ENCODE measurements around the gene PRIMPOL. TPM values are rescaled to one million over a fixed set of nuclear protein-coding genes. Genes with fewer than 3 reads are reported as not detected.

The PRIMPOL gene
- total and polyA plus RNA-seq, 5 donors from 2014 or later, result 10.1 to 20.1 (median 16.5) TPM

DNA sequence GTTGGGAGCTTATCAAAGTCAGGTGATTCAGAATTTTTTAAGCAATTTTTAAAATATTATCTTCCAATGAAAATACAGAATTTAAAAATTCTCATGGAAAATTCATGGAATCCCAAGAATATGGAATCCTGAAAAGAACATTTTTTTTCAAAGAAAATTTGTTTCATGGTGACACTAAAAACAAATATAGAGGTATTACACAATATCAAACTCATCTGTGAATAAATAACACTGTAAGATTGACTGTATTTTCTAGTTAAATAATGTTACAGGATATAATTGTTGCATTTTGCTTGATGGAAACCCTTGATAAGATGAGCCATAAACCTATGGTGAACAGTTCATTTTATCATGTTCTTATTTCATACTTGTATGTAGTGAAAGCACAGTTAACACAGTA, 11.4 kb downstream of the PRIMPOL start:
- Mint-ChIP-seq H3K27ac (no peak overlapping the region), H3K4me1 (peaks cover 0 to 5% (median 0%) of the 10 kb centered on the region in 4 donors), H3K4me3 (no peak overlapping the region), H3K36me3 (peaks cover 22% of the 10 kb centered on the region), H3K27me3 (no peaks in the 10 kb centered on the region), H3K9me3 (no peaks in the 10 kb centered on the region)
- Histone ChIP-seq H3K36me3 (ENCODE audit: control insufficient read depth, insufficient read depth, low read length) (peaks cover 6% of the 10 kb centered on the region), H3K4me1 (ENCODE audit: control insufficient read depth, insufficient read depth, low read length, poor library complexity, severe bottlenecking) (no peaks in the 10 kb centered on the region), H3K9me3 (ENCODE audit: control insufficient read depth in 2 of 2, low read length in 2 of 2) (no peaks in the 10 kb centered on the region), H3K4me3 (ENCODE audit: low read depth, low read length) (no peak overlapping the region), H3K27me3 (ENCODE audit: control insufficient read depth, insufficient read depth, low read length) (no peaks in the 10 kb centered on the region), H3K27ac (ENCODE audit: insufficient read depth, low read length, poor library complexity, severe bottlenecking) (no peak overlapping the region)
- ATAC-seq (ENCODE audit: low read depth in 2 of 2) (no peak), DNase-seq (no peak)

DNA sequence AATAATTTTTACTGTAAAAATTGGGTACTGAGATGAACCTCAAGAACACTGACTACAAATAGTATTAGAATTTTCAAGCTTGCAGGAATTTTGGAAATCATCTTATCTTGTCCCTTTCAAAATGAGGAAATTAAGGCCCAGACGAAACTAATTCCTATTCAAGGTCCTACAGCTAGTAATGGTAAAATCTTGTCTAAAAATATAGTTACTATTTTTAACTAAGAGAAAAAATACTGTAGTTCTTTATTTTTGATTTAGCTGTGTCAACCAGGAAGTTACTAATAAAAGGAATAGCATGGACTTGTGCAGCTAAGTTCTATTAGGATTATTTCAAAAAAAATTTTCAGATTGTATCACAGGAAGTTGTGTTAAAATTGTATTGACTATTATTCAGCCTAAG, 12.7 kb downstream of the PRIMPOL start:
- Mint-ChIP-seq H3K4me3 (no peak overlapping the region), H3K27ac (no peak overlapping the region), H3K27me3 (no peaks in the 10 kb centered on the region), H3K36me3 (peaks cover 25% of the 10 kb centered on the region), H3K9me3 (no peaks in the 10 kb centered on the region), H3K4me1 (peaks cover 0 to 5% (median 2%) of the 10 kb centered on the region in 4 donors)
- Histone ChIP-seq H3K4me3 (ENCODE audit: low read depth, low read length) (no peak overlapping the region), H3K27ac (ENCODE audit: insufficient read depth, low read length, poor library complexity, severe bottlenecking) (no peak overlapping the region), H3K36me3 (ENCODE audit: control insufficient read depth, insufficient read depth, low read length) (peaks cover under 1% of the 10 kb centered on the region), H3K4me1 (ENCODE audit: control insufficient read depth, insufficient read depth, low read length, poor library complexity, severe bottlenecking) (no peaks in the 10 kb centered on the region), H3K27me3 (ENCODE audit: control insufficient read depth, insufficient read depth, low read length) (no peaks in the 10 kb centered on the region), H3K9me3 (ENCODE audit: control insufficient read depth in 2 of 2, low read length in 2 of 2) (no peaks in the 10 kb centered on the region)
- ATAC-seq (ENCODE audit: low read depth in 2 of 2) (no peak), DNase-seq (no peak)

DNA sequence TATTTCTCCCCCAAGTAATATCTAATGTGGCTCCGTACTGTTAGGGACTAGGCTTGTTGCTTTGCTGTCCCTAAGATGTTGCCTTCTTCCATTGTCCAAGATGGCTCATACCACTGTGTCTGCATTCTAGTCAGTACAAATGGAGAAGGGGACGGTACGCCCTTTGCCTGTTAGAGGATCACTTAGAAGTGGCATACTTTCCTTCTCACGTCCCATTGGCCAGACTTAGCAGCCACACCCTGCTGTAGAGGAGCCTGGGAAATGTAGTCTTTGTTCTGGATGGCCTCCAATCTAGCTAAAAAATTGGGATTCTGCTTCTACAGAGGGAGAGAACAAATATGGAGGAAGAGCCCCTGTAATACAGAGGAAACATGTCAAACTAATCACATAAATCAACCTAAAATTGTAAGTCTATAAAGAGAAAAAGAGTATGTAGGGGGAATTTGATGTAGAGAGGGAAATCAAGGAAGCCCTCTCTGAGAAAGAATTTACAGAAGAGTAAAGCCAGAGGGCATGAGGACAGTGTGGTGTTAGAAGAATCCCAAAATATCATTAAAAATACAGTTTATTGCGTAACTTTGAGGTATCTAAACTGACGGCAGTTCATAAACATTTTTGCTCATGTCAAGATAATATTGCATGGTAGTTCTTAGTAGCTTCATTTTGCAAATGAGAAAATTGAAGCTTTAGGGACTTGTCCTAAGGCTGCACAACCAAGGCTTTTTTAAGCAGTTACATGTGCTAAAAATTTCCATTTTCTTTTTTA, 15.1 kb downstream of the PRIMPOL start:
- Histone ChIP-seq H3K36me3 (ENCODE audit: control insufficient read depth, insufficient read depth, low read length) (no peaks in the 10 kb centered on the region), H3K4me1 (ENCODE audit: control insufficient read depth, insufficient read depth, low read length, poor library complexity, severe bottlenecking) (peaks cover 17% of the 10 kb centered on the region), H3K4me3 (ENCODE audit: low read depth, low read length) (no peak overlapping the region), H3K27ac (ENCODE audit: insufficient read depth, low read length, poor library complexity, severe bottlenecking) (no peak overlapping the region), H3K9me3 (ENCODE audit: control insufficient read depth in 2 of 2, low read length in 2 of 2) (no peaks in the 10 kb centered on the region), H3K27me3 (ENCODE audit: control insufficient read depth, insufficient read depth, low read length) (no peaks in the 10 kb centered on the region)
- Mint-ChIP-seq H3K4me1 (peaks cover 11 to 20% (median 19%) of the 10 kb centered on the region in 4 donors), H3K27me3 (no peaks in the 10 kb centered on the region), H3K27ac (no peak overlapping the region), H3K36me3 (peaks cover 36% of the 10 kb centered on the region), H3K9me3 (no peaks in the 10 kb centered on the region), H3K4me3 (no peak overlapping the region)
- ATAC-seq (ENCODE audit: low read depth in 2 of 2) (no peak), DNase-seq (peak in 1 of 3 donors; percentile 48)

DNA sequence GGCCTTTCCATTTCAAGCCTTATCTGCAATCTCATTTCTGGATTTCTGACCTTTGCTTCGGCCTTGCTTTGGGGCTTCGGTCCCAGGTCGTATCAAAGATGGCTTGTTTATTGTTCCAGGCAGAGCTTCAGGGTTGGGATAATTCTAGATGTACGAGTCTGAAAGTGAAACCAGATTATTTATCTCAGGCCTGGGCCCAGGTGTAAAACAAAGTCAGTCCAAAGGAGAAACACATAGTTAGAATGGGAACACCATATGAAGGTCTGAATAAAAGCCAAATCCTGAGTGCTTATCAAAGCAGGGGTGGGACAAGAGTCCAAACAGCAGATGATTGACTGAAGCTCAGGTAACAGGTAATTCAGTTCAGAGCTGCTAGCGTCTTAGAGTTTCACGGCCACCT, 17.1 kb downstream of the PRIMPOL start:
- Histone ChIP-seq H3K27me3 (ENCODE audit: control insufficient read depth, insufficient read depth, low read length) (no peaks in the 10 kb centered on the region), H3K9me3 (ENCODE audit: control insufficient read depth in 2 of 2, low read length in 2 of 2) (no peaks in the 10 kb centered on the region), H3K36me3 (ENCODE audit: control insufficient read depth, insufficient read depth, low read length) (no peaks in the 10 kb centered on the region), H3K27ac (ENCODE audit: insufficient read depth, low read length, poor library complexity, severe bottlenecking) (no peak overlapping the region), H3K4me1 (ENCODE audit: control insufficient read depth, insufficient read depth, low read length, poor library complexity, severe bottlenecking) (peaks cover 22% of the 10 kb centered on the region), H3K4me3 (ENCODE audit: low read depth, low read length) (no peak overlapping the region)
- H3K36me3 Mint-ChIP-seq, result peaks cover 38% of the 10 kb centered on the region
- H3K27me3 Mint-ChIP-seq, result no peaks in the 10 kb centered on the region
- H3K9me3 Mint-ChIP-seq, result no peaks in the 10 kb centered on the region
- DNase-seq, result no peak
- H3K4me1 Mint-ChIP-seq, result peaks cover 11 to 27% (median 21%) of the 10 kb centered on the region in 4 donors
- H3K4me3 Mint-ChIP-seq, result peak overlapping the region in 1 of 4 donors; percentile 49
- peak overlapping the region in 2 of 3 donors; percentile 7 to 51 for H3K27ac Mint-ChIP-seq
- ATAC-seq (ENCODE audit: low read depth in 2 of 2), result no peak

DNA sequence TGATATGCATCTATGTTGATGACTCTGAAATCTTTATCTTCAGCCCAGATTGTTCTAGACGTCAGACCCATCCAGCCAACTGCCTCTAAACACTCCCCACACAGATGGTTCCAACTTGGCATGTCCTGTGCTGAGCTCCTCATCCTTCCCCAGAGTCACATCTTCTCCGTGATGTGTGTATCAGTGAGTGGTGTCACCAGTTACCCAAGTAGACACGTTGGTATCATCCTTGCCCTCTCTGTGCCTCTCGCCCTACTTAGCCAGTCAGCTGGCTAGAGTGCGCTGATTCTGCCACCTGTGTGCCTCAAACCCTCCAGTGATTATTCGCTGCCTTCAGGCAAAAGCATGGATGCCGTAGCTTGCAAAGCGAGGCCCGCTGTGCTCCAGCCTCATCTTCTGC, 18.6 kb downstream of the PRIMPOL start:
- peaks cover 47% of the 10 kb centered on the region for H3K36me3 Mint-ChIP-seq

DNA sequence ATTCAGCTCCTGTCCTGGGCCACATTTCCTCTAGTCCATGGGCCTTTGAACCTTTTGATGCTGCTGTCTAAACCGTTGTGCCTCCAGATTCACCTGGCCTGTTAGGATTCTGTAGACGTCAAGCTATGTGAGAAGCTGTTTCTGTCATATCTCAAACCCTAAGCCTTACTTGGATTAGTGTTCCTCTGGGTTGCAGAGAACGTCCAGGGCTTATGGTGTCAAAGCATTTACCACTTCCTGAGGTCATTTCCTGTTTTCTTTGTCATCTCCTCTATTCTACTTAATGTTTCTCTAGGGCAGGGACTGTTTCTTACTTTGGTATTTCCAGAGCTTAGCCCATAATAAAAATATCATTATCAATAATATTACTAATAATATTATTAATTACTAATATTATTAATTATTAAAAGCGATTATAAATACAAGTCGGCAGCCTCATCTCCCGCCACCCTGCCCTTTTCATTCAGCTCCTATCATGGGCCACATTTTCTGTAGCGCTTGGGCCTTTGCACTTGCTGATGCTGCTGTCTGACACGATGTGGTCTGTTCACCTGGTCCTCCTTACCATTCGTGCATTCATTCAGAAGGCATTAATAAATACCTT, 19.1 kb downstream of the PRIMPOL start:
- H3K27me3 Mint-ChIP-seq, result no peaks in the 10 kb centered on the region
- H3K27ac ChIP-seq (ENCODE audit: insufficient read depth, low read length, poor library complexity, severe bottlenecking), result peak overlapping the region; percentile 55
- H3K9me3 Mint-ChIP-seq, result no peaks in the 10 kb centered on the region
- peak overlapping the region; percentile 62 for H3K4me3 ChIP-seq (ENCODE audit: low read depth, low read length)
- H3K9me3 ChIP-seq (ENCODE audit: control insufficient read depth in 2 of 2, low read length in 2 of 2), result no peaks in the 10 kb centered on the region
- H3K4me1 ChIP-seq (ENCODE audit: control insufficient read depth, insufficient read depth, low read length, poor library complexity, severe bottlenecking), result peaks cover 22% of the 10 kb centered on the region
- peaks cover 49% of the 10 kb centered on the region for H3K36me3 Mint-ChIP-seq
- H3K27me3 ChIP-seq (ENCODE audit: control insufficient read depth, insufficient read depth, low read length), result no peaks in the 10 kb centered on the region
- peaks cover 8% of the 10 kb centered on the region for H3K36me3 ChIP-seq (ENCODE audit: control insufficient read depth, insufficient read depth, low read length)
- peaks cover 11 to 27% (median 21%) of the 10 kb centered on the region in 4 donors for H3K4me1 Mint-ChIP-seq
- DNase-seq (peak in 1 of 3 donors; percentile 82), ATAC-seq (ENCODE audit: low read depth in 2 of 2) (peak; percentile 53 to 63)
- H3K27ac Mint-ChIP-seq, result peak overlapping the region; percentile 30 to 82 (median 78)
- H3K4me3 Mint-ChIP-seq, result peak overlapping the region in 3 of 4 donors; percentile 5 to 65 (median 32)

More for the DNA sequence above, 18.6 kb downstream of the PRIMPOL start:
- peaks cover 8% of the 10 kb centered on the region for H3K36me3 ChIP-seq (ENCODE audit: control insufficient read depth, insufficient read depth, low read length)
- H3K27ac ChIP-seq (ENCODE audit: insufficient read depth, low read length, poor library complexity, severe bottlenecking), result no peak overlapping the region
- Mint-ChIP-seq H3K27ac (peak overlapping the region; percentile 25 to 91 (median 82)), H3K4me1 (peaks cover 11 to 27% (median 21%) of the 10 kb centered on the region in 4 donors), H3K9me3 (no peaks in the 10 kb centered on the region), H3K27me3 (no peaks in the 10 kb centered on the region), H3K4me3 (peak overlapping the region in 2 of 4 donors; percentile 5 to 32)
- no peak for DNase-seq
- peaks cover 22% of the 10 kb centered on the region for H3K4me1 ChIP-seq (ENCODE audit: control insufficient read depth, insufficient read depth, low read length, poor library complexity, severe bottlenecking)
- no peak overlapping the region for H3K4me3 ChIP-seq (ENCODE audit: low read depth, low read length)
- no peaks in the 10 kb centered on the region for H3K27me3 ChIP-seq (ENCODE audit: control insufficient read depth, insufficient read depth, low read length)
- ATAC-seq (ENCODE audit: low read depth in 2 of 2), result peak in 1 of 2 donors; percentile 12
- H3K9me3 ChIP-seq (ENCODE audit: control insufficient read depth in 2 of 2, low read length in 2 of 2), result no peaks in the 10 kb centered on the region

DNA sequence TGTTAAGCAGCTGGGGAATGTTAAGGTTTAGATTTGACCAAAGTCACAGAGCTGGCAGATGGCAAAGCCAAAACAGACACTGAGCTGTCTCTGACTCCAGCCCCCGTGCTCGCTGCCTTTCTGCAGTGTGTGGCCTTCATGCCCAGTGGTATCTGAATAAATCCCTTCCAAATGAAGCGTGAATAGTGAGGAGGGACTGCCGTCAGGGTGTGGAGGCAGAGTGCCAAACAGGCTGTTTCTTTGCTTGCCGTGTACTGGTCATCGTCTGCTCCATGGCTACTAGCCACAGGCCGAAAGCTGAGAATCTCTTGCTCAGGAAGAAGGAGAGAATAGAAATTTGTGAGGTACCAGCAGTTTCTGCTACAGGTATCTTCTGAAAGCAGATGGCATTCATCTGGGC, 19.7 kb downstream of the PRIMPOL start:
- H3K4me1 Mint-ChIP-seq, result peaks cover 11 to 27% (median 21%) of the 10 kb centered on the region in 4 donors
- H3K36me3 ChIP-seq (ENCODE audit: control insufficient read depth, insufficient read depth, low read length), result peaks cover 8% of the 10 kb centered on the region
- peaks cover 55% of the 10 kb centered on the region for H3K36me3 Mint-ChIP-seq
- no peaks in the 10 kb centered on the region for H3K27me3 ChIP-seq (ENCODE audit: control insufficient read depth, insufficient read depth, low read length)
- peak overlapping the region; percentile 46 for H3K4me3 ChIP-seq (ENCODE audit: low read depth, low read length)
- H3K27me3 Mint-ChIP-seq, result no peaks in the 10 kb centered on the region
- H3K27ac ChIP-seq (ENCODE audit: insufficient read depth, low read length, poor library complexity, severe bottlenecking), result peak overlapping the region; percentile 55
- H3K9me3 Mint-ChIP-seq, result peaks cover 0 to 2% (median 0%) of the 10 kb centered on the region in 7 donors
- peak overlapping the region; percentile 29 to 82 (median 78) for H3K27ac Mint-ChIP-seq
- ATAC-seq (ENCODE audit: low read depth in 2 of 2) (no peak), DNase-seq (no peak)
- peak overlapping the region in 1 of 4 donors; percentile 44 for H3K4me3 Mint-ChIP-seq
- peaks cover 22% of the 10 kb centered on the region for H3K4me1 ChIP-seq (ENCODE audit: control insufficient read depth, insufficient read depth, low read length, poor library complexity, severe bottlenecking)
- H3K9me3 ChIP-seq (ENCODE audit: control insufficient read depth in 2 of 2, low read length in 2 of 2), result no peaks in the 10 kb centered on the region
